Measurements from ENCODE around the gene CLDN11.

Gene CLDN11

GRCh38 chr3:170448584-170448983 lies 29.9 kb downstream of the CLDN11 start:
- H3K79me2 ChIP-seq (ENCODE audit: insufficient read depth, low read length): no peaks in the 10 kb centered on the region
- no peaks in the 10 kb centered on the region for H3K9me2 ChIP-seq (ENCODE audit: low read depth, low read length)
- H3F3A ChIP-seq (ENCODE audit: insufficient read depth, low read length): no peaks in the 10 kb centered on the region
- no peaks in the 10 kb centered on the region for H4K20me1 ChIP-seq (ENCODE audit: insufficient read depth, low read length)
- no peak overlapping the region for H3K27ac ChIP-seq (ENCODE audit: low read depth, low read length, poor library complexity, severe bottlenecking)
- H3K4me1 ChIP-seq (ENCODE audit: insufficient read depth, low read length, severe bottlenecking): no peaks in the 10 kb centered on the region
- H3K36me3 ChIP-seq (ENCODE audit: insufficient read depth, low read length): no peaks in the 10 kb centered on the region
- no peak overlapping the region for H2AFZ ChIP-seq (ENCODE audit: low read length)
- H3K4me2 ChIP-seq (ENCODE audit: low read length): no peak overlapping the region
- no peak overlapping the region for H3K9ac ChIP-seq (ENCODE audit: low read length)
- no peak overlapping the region for H3K4me3 ChIP-seq (ENCODE audit: low read depth, low read length, poor library complexity, severe bottlenecking)
- no peak for TF ChIP-seq EZH2 (IDR thresholded peaks at IDR 0.05; ENCODE audit: borderline replicate concordance, low read length)
- no peak for TF ChIP-seq CTCF (IDR thresholded peaks at IDR 0.05; ENCODE audit: low read length)
- no peaks in the 10 kb centered on the region for H3K9me3 ChIP-seq (ENCODE audit: low read length)
- H3K27me3 ChIP-seq (ENCODE audit: insufficient read depth, low read length): 0 out of 2 replicates have a peak, but pooled peaks cover 3% of the 10 kb centered on the region

GRCh38 chr3:170450039-170450438 lies 31.4 kb downstream of the CLDN11 start:
- Histone ChIP-seq H3K27ac (ENCODE audit: low read depth, low read length, poor library complexity, severe bottlenecking) (no peak overlapping the region), H3F3A (ENCODE audit: insufficient read depth, low read length) (no peaks in the 10 kb centered on the region), H3K9me2 (ENCODE audit: low read depth, low read length) (no peaks in the 10 kb centered on the region), H3K4me2 (ENCODE audit: low read length) (no peak overlapping the region), H3K4me3 (ENCODE audit: low read depth, low read length, poor library complexity, severe bottlenecking) (no peak overlapping the region), H2AFZ (ENCODE audit: low read length) (no peak overlapping the region), H4K20me1 (ENCODE audit: insufficient read depth, low read length) (no peaks in the 10 kb centered on the region), H3K9ac (ENCODE audit: low read length) (no peak overlapping the region), H3K36me3 (ENCODE audit: insufficient read depth, low read length) (no peaks in the 10 kb centered on the region), H3K4me1 (ENCODE audit: insufficient read depth, low read length, severe bottlenecking) (no peaks in the 10 kb centered on the region), H3K79me2 (ENCODE audit: insufficient read depth, low read length) (no peaks in the 10 kb centered on the region), H3K27me3 (ENCODE audit: insufficient read depth, low read length) (no peaks in the 10 kb centered on the region), H3K9me3 (ENCODE audit: low read length) (no peaks in the 10 kb centered on the region)
- TF ChIP-seq EZH2 (IDR thresholded peaks at IDR 0.05; ENCODE audit: borderline replicate concordance, low read length) (no peak), CTCF (IDR thresholded peaks at IDR 0.05; ENCODE audit: low read length) (no peak)

GRCh38 chr3:170454509-170454908 lies 35.8 kb downstream of the CLDN11 start:
- H3K79me2 ChIP-seq (ENCODE audit: insufficient read depth, low read length): no peaks in the 10 kb centered on the region
- H3K4me3 ChIP-seq (ENCODE audit: low read depth, low read length, poor library complexity, severe bottlenecking): no peak overlapping the region
- H3K4me1 ChIP-seq (ENCODE audit: insufficient read depth, low read length, severe bottlenecking): no peaks in the 10 kb centered on the region

More at GRCh38 chr3:170454509-170454908, 35.8 kb downstream of the CLDN11 start:
- Histone ChIP-seq H3K27me3 (ENCODE audit: insufficient read depth, low read length) (no peaks in the 10 kb centered on the region), H2AFZ (ENCODE audit: low read length) (no peak overlapping the region), H3K9ac (ENCODE audit: low read length) (no peak overlapping the region), H3K36me3 (ENCODE audit: insufficient read depth, low read length) (no peaks in the 10 kb centered on the region), H3K4me2 (ENCODE audit: low read length) (no peak overlapping the region), H3K9me3 (ENCODE audit: low read length) (no peaks in the 10 kb centered on the region), H4K20me1 (ENCODE audit: insufficient read depth, low read length) (no peaks in the 10 kb centered on the region), H3K27ac (ENCODE audit: low read depth, low read length, poor library complexity, severe bottlenecking) (no peak overlapping the region), H3K9me2 (ENCODE audit: low read depth, low read length) (no peaks in the 10 kb centered on the region), H3F3A (ENCODE audit: insufficient read depth, low read length) (no peaks in the 10 kb centered on the region)
- no peak for TF ChIP-seq EZH2 (IDR thresholded peaks at IDR 0.05; ENCODE audit: borderline replicate concordance, low read length)
- no peak for TF ChIP-seq CTCF (IDR thresholded peaks at IDR 0.05; ENCODE audit: low read length)

All from OCI-LY1 (cell line).